Measurements from ENCODE around the gene TMEM132C.

GRCh38 chr12:128483526-128484255 lies 216.7 kb downstream of the TMEM132C start:
- TF ChIP-seq, protein P1, sequence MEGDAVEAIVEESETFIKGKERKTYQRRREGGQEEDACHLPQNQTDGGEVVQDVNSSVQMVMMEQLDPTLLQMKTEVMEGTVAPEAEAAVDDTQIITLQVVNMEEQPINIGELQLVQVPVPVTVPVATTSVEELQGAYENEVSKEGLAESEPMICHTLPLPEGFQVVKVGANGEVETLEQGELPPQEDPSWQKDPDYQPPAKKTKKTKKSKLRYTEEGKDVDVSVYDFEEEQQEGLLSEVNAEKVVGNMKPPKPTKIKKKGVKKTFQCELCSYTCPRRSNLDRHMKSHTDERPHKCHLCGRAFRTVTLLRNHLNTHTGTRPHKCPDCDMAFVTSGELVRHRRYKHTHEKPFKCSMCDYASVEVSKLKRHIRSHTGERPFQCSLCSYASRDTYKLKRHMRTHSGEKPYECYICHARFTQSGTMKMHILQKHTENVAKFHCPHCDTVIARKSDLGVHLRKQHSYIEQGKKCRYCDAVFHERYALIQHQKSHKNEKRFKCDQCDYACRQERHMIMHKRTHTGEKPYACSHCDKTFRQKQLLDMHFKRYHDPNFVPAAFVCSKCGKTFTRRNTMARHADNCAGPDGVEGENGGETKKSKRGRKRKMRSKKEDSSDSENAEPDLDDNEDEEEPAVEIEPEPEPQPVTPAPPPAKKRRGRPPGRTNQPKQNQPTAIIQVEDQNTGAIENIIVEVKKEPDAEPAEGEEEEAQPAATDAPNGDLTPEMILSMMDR (IDR thresholded peaks at IDR 0.05), result no peak
- no peak for TF ChIP-seq POLR2AphosphoS5 (IDR thresholded peaks at IDR 0.05)
- TF ChIP-seq POLR2A (IDR thresholded peaks at IDR 0.05), result no peak
